ENCODE results near the gene ANAPC2. TPM values are rescaled to one million over a fixed set of nuclear protein-coding genes. Genes with fewer than 3 reads are reported as not detected.

The ANAPC2 gene
- total RNA-seq, 1 donor, result 25.7 TPM

- TF ChIP-seq CTCF (IDR thresholded peaks at IDR 0.05; ENCODE audit: insufficient read depth, low read length), result no peak
- peak overlapping the region; percentile 6 for H3K4me3 ChIP-seq (ENCODE audit: low read depth, low read length)
- DNase-seq (ENCODE audit: low read depth), result no peak
These were observed 2.0 kb downstream of the ANAPC2 start for GRCh38 chr9:137186385-137186784.

GRCh38 chr9:137185921-137186320 lies 2.4 kb downstream of the ANAPC2 start:
- H3K4me3 ChIP-seq (ENCODE audit: low read depth, low read length), result no peak overlapping the region
- DNase-seq (ENCODE audit: low read depth), result no peak
- no peak for TF ChIP-seq CTCF (IDR thresholded peaks at IDR 0.05; ENCODE audit: insufficient read depth, low read length)

- no peak overlapping the region for H3K4me3 ChIP-seq (ENCODE audit: low read depth, low read length)
- TF ChIP-seq CTCF (IDR thresholded peaks at IDR 0.05; ENCODE audit: insufficient read depth, low read length), result no peak
- no peak for DNase-seq (ENCODE audit: low read depth)
These were observed 3.3 kb downstream of the ANAPC2 start for GRCh38 chr9:137184881-137185660.

- no peak for DNase-seq (ENCODE audit: low read depth)
- no peak for TF ChIP-seq CTCF (IDR thresholded peaks at IDR 0.05; ENCODE audit: insufficient read depth, low read length)
- H3K4me3 ChIP-seq (ENCODE audit: low read depth, low read length), result no peak overlapping the region
These were observed 4.3 kb downstream of the ANAPC2 start for GRCh38 chr9:137183980-137184595.

GRCh38 chr9:137182836-137183235 lies 5.5 kb downstream of the ANAPC2 start:
- DNase-seq (ENCODE audit: low read depth), result no peak
- no peak overlapping the region for H3K4me3 ChIP-seq (ENCODE audit: low read depth, low read length)
- no peak for TF ChIP-seq CTCF (IDR thresholded peaks at IDR 0.05; ENCODE audit: insufficient read depth, low read length)

- TF ChIP-seq CTCF (IDR thresholded peaks at IDR 0.05; ENCODE audit: insufficient read depth, low read length), result no peak
- no peak overlapping the region for H3K4me3 ChIP-seq (ENCODE audit: low read depth, low read length)
- DNase-seq (ENCODE audit: low read depth), result no peak
These were observed 6.7 kb downstream of the ANAPC2 start for GRCh38 chr9:137181680-137182079.

Measured in fibroblast of the aortic adventitia (primary cell).